Lower lobe of right lung (tissue), 2 donors: ENCODE results near the gene ANKS1B. TPM values are rescaled to one million over a fixed set of nuclear protein-coding genes. Genes with fewer than 3 reads are reported as not detected.

Experiments used
- ATAC-seq, 2 donors: fragments of 200-7000 bp; cut with Tn5 transposase; one replicate each; pipeline ENCODE4 v1.9.1; 2020 to 2022; ENCODE audit warnings: mild to moderate bottlenecking in 2 of 2, moderate library complexity in 2 of 2
- DNase-seq: peaks from one replicate; pipeline ENCODE4 v3.0.0-alpha.2; 2020
- H3K27ac ChIP-seq: fragments of 200-600 bp; one replicate; pipeline ENCODE4 v1.8.0; 2022
- H3K27me3 ChIP-seq: fragments of 200-600 bp; one replicate; pipeline ENCODE4 v1.8.0; 2022; ENCODE audit warnings: low read depth
- H3K36me3 ChIP-seq: fragments of 200-600 bp; one replicate; pipeline ENCODE4 v1.8.0; 2022; ENCODE audit warnings: mild to moderate bottlenecking
- H3K4me1 ChIP-seq: fragments of 200-600 bp; one replicate; pipeline ENCODE4 v1.8.0; 2022
- H3K4me3 ChIP-seq: fragments of 200-600 bp; one replicate; pipeline ENCODE4 v1.8.0; 2022; ENCODE audit warnings: mild to moderate bottlenecking
- H3K9me3 ChIP-seq: fragments of 200-600 bp; one replicate; pipeline ENCODE4 v1.8.0; 2022
- intact Hi-C: fragments of 100-400 bp; cut with DNase I; formaldehyde crosslinking; loops from one replicate; pipeline ENCODE4 v1.11.0; 2022
- total RNA-seq: library from RNA; stranded (reverse); fragmentation: NEBNext Ultra II Directional; extraction: Animal tissue kit (Norgen Biotek cat#: 25700); gene quantifications from one replicate; pipeline ENCODE4 v1.2.1, GENCODE V29; 2021
- TF ChIP-seq, protein P1 (sequence below): fragments of 200-600 bp; IDR thresholded peaks from one replicate; pipeline ENCODE4 v1.8.0; 2022; ENCODE audit warnings: antibody characterized with exemption, mild to moderate bottlenecking
- donor health status: DM: no; HTN: yes; CAD: no; lungs with severe emphysema.

ANKS1B gene
- total RNA-seq, 1 donor from 2014 or later, result 4.0 TPM

DNA sequence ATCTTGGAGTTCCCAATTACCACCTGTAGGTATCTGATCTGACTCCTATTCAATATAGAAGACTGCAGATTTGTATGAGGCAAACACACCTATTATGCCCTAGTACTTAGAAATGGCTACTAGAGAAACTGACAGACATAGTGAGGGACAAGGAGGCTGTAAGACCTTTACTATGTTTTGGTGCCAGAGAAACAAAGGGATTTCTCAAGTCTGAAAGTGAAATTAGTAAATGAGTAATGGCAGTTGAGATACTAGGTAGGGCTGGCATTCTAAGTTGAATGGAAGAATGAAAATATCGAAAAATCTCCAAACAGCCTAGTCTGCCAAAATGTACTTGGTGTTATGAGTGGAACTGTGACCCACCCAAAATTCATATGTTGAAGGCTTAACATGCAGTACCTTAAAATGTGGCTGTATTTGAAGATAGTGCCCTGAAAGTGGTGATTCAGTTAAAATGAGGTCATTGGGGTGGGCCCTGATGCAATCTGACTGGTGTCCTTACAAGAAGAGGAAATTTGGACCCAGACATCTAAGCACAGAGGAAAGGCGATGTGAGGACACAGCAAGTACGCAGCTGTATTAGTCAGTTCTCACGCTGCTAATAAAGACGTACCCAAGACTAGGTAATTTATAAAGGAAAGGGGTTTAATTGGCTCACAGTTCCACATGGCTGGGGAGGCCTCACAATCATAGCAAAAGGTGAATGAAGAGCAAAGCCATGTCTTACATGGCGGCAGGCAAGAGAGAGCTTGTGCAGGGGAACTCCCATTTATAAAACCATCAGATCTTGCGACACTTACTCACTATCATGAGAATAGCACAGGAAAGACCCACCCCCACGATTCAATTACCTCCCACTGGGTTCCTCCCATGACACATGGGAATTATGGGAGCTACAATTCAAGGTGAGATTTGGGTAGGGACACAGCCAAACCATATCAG lies 1212.7 kb downstream of the ANKS1B start:
- Histone ChIP-seq H3K4me1 (no peaks in the 10 kb centered on the region), H3K4me3 (no peak overlapping the region), H3K27ac (no peak overlapping the region), H3K36me3 (no peaks in the 10 kb centered on the region), H3K9me3 (no peaks in the 10 kb centered on the region), H3K27me3 (no peaks in the 10 kb centered on the region)
- intact Hi-C loops, result no loop called here
- TF ChIP-seq, protein P1, sequence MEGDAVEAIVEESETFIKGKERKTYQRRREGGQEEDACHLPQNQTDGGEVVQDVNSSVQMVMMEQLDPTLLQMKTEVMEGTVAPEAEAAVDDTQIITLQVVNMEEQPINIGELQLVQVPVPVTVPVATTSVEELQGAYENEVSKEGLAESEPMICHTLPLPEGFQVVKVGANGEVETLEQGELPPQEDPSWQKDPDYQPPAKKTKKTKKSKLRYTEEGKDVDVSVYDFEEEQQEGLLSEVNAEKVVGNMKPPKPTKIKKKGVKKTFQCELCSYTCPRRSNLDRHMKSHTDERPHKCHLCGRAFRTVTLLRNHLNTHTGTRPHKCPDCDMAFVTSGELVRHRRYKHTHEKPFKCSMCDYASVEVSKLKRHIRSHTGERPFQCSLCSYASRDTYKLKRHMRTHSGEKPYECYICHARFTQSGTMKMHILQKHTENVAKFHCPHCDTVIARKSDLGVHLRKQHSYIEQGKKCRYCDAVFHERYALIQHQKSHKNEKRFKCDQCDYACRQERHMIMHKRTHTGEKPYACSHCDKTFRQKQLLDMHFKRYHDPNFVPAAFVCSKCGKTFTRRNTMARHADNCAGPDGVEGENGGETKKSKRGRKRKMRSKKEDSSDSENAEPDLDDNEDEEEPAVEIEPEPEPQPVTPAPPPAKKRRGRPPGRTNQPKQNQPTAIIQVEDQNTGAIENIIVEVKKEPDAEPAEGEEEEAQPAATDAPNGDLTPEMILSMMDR, result no peak
- DNase-seq, result no peak
- ATAC-seq, result no peak

DNA sequence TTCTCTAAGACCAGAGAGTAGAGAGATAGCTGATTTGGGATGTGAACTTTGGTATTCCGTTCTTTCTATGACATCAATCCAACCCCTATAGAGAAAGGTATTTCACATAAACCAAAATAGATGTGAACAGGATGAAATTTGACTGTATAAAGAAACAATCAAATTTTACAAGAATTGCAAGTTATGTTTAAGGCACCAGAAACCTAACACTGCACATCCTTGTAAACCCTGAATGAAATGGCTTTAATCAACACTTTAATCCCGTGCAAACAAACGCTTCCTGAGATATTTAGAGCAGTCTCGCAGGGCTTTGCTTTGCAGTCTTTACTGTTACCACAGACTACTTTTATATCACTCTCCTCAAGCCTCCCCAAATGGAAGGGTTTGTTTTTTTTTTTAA lies 1214.5 kb downstream of the ANKS1B start:
- no peaks in the 10 kb centered on the region for H3K36me3 ChIP-seq
- ATAC-seq, result no peak
- intact Hi-C loops, result no loop called here

DNA sequence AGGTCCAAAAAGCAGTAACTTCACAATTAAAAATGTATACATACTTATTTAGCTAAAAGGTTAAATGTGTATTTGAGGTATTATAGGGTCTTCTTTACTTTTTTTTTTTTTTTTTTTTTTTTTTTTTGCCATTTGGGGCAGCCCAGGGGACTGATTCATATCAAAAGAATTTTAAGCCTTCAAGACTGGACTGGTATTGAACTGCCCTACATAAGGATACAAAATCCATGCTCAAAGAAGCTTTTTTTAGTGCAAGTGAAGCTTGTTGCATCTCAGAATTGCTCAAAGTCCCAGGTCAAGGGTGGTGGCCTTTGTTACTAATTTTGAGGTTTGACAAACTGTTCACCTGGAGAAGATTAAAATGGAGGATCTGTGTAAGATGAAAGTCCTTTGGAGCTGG lies 1215.7 kb downstream of the ANKS1B start:
- H3K9me3 ChIP-seq, result no peaks in the 10 kb centered on the region
- TF ChIP-seq, protein P1, result no peak
- intact Hi-C loops, result no loop called here

More for the DNA sequence above, 1214.5 kb downstream of the ANKS1B start:
- DNase-seq, result no peak
- no peaks in the 10 kb centered on the region for H3K9me3 ChIP-seq
- H3K27me3 ChIP-seq, result no peaks in the 10 kb centered on the region
- H3K4me1 ChIP-seq, result no peaks in the 10 kb centered on the region
- H3K27ac ChIP-seq, result no peak overlapping the region
- H3K4me3 ChIP-seq, result no peak overlapping the region
- TF ChIP-seq, protein P1, result no peak

DNA sequence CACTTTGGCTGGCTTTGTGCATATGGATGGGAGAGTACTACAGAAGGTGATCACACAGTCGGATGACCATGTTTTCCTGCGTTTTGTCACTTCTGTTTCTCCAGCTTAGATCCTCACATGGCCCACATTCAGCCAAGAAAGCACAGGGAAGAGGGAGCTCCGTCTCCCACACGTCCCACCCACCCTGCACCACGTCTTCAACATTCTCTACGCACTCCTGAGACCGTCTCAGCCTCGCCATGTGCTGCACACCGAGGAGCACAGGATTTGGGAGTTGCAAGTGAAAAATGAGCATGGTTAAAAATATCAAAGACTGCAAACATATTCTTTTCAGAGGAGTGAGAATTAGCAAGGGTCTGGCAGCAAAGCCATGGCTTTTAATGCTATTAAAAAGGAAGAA lies 1217.5 kb downstream of the ANKS1B start:
- intact Hi-C loops, result no loop called here
- no peak for ATAC-seq
- TF ChIP-seq, protein P1, result no peak
- H3K9me3 ChIP-seq, result no peaks in the 10 kb centered on the region
- H3K27me3 ChIP-seq, result no peaks in the 10 kb centered on the region
- H3K4me3 ChIP-seq, result no peak overlapping the region
- H3K27ac ChIP-seq, result no peak overlapping the region
- H3K36me3 ChIP-seq, result no peaks in the 10 kb centered on the region
- no peak for DNase-seq
- no peaks in the 10 kb centered on the region for H3K4me1 ChIP-seq

More for the DNA sequence above, 1215.7 kb downstream of the ANKS1B start:
- H3K36me3 ChIP-seq, result no peaks in the 10 kb centered on the region
- no peaks in the 10 kb centered on the region for H3K27me3 ChIP-seq
- H3K4me1 ChIP-seq, result no peaks in the 10 kb centered on the region
- H3K27ac ChIP-seq, result no peak overlapping the region
- DNase-seq, result no peak
- no peak overlapping the region for H3K4me3 ChIP-seq
- ATAC-seq, result no peak

DNA sequence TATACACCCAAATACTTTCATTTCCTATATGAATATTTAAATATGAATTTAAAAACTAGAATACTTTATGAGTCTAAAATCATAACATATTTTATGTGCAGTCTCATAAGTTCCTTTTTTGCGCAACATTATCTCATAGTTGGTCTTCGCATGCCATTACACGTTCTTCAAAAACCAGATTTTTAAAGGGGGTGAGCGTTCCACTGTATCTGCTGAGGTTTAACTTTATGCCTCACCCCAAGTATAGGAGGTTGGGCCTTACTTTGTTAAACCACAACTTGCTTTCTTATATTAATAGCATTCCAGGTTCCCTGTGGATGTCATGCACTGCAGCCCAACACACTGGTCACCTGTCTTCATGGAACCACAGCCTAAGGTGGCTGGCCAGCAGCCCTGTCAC lies 1221.1 kb downstream of the ANKS1B start:
- H3K4me1 ChIP-seq, result no peaks in the 10 kb centered on the region
- H3K36me3 ChIP-seq, result no peaks in the 10 kb centered on the region
- ATAC-seq, result no peak
- DNase-seq, result no peak
- no peak overlapping the region for H3K27ac ChIP-seq
- TF ChIP-seq, protein P1, result no peak
- intact Hi-C loops, result no loop called here
- H3K27me3 ChIP-seq, result no peaks in the 10 kb centered on the region
- H3K4me3 ChIP-seq, result no peak overlapping the region
- H3K9me3 ChIP-seq, result no peaks in the 10 kb centered on the region
